HG03469 (cell line): ENCODE results near the gene MAPK6.
"Not testable (repeated sequence)": the region's sequence is repeated elsewhere in the genome, so short reads cannot be mapped to it uniquely, and the experiment has no call there.

Experiments
- ATAC-seq: cut with Tn5 transposase; IDR thresholded peaks from one replicate; pipeline ENCODE4 v1.9.1; 2021; ENCODE audit warnings: mild to moderate bottlenecking, moderate library complexity, moderate number of reproducible peaks; ENCODE audit not compliant: unreplicated experiment

Gene MAPK6

DNA sequence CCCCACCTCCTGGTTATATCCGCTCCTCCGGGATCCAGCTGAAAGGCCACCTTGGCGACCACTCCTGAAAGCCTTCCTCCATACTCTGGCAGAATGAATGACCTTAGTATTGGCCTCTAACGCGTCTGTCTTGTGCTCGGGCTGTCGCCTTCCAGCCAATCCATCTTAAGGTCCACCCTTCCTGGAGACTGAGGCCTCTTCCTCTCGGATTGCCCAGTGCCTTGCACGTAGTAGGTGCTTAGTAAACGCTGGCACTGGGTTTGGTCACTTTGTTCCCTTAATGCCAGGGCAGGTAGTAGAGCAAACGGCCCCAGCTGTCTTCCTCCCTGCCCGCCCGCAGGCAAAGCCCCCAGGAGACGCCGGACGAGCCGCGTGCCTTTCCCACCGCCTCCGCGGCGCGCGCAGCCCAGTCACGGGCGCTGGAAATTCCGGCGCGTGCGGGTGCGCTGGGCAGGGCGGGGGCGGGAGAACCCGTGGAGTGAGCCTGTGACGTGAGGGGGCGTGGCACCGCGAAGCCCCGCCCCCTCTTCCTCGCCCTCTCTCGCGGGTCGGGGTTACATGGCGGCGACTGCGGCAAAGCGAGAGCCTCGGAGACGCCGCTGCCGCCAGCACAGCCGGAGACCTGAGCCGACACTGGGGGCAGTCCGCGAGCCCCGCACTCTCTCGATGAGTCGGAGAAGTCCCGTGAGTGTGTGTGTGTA lies at the start of gene MAPK6:
Gene MAPK6 (plus strand): TSS at position 527 of the 701 bp plus-strand sequence. CDS start 27,242 bp downstream, outside the sequence.
- ATAC-seq, result peak; percentile 43

GRCh38 chr15:51969728-51970127 lies 49.3 kb upstream of the MAPK6 start:
- ATAC-seq, result no peak

- no peak for ATAC-seq
These were observed 48.7 kb upstream of the MAPK6 start for GRCh38 chr15:51970132-51970817.

GRCh38 chr15:51971032-51971374 lies 48.0 kb upstream of the MAPK6 start:
- no peak for ATAC-seq

- peak; percentile 83 for ATAC-seq
These were observed 47.5 kb upstream of the MAPK6 start, which contains the start of gene LEO1 for GRCh38 chr15:51971375-51972133. Gene LEO1, minus strand, starts transcription at chr15:51971778. Its CDS starts 33 bp downstream, at chr15:51971745.

GRCh38 chr15:51973220-51973619 lies 45.8 kb upstream of the MAPK6 start:
- ATAC-seq, result no peak

GRCh38 chr15:51973775-51974174 lies 45.2 kb upstream of the MAPK6 start:
- ATAC-seq, result no peak

- ATAC-seq, result peak; percentile 92
These were observed 36.8 kb upstream of the MAPK6 start for GRCh38 chr15:51982013-51982769.

- no peak for ATAC-seq
These were observed 36.3 kb upstream of the MAPK6 start for GRCh38 chr15:51982770-51983103.

GRCh38 chr15:51991141-51991540 lies 27.9 kb upstream of the MAPK6 start:
- ATAC-seq, result no peak

GRCh38 chr15:51992953-51993352 lies 26.1 kb upstream of the MAPK6 start:
- no peak for ATAC-seq

DNA sequence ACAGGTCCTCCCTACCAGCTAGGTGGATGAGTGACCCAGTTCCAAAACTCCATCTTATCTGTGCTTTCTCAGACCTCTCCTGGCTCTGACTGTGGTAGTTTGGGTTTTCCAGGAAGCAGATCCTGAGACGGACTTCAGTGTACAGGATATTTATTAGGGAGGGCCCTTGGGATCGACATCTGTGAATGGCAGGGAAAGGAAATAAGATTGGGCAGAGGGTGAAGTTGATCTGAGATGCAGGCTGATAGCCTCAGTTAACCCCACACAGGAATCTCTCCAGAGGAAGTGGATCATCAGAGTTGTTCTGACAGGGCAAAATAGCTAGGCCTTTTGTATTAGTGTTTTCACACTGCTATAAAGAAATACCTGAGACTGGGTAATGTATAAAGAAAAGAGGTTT lies 16.7 kb upstream of the MAPK6 start:
- no peak for ATAC-seq

GRCh38 chr15:52003089-52003488 lies 15.9 kb upstream of the MAPK6 start:
- ATAC-seq, result not testable (repeated sequence)

- no peak for ATAC-seq
These were observed 15.3 kb upstream of the MAPK6 start for GRCh38 chr15:52003710-52004109.

GRCh38 chr15:52004806-52005205 lies 14.2 kb upstream of the MAPK6 start:
- ATAC-seq, result no peak

DNA sequence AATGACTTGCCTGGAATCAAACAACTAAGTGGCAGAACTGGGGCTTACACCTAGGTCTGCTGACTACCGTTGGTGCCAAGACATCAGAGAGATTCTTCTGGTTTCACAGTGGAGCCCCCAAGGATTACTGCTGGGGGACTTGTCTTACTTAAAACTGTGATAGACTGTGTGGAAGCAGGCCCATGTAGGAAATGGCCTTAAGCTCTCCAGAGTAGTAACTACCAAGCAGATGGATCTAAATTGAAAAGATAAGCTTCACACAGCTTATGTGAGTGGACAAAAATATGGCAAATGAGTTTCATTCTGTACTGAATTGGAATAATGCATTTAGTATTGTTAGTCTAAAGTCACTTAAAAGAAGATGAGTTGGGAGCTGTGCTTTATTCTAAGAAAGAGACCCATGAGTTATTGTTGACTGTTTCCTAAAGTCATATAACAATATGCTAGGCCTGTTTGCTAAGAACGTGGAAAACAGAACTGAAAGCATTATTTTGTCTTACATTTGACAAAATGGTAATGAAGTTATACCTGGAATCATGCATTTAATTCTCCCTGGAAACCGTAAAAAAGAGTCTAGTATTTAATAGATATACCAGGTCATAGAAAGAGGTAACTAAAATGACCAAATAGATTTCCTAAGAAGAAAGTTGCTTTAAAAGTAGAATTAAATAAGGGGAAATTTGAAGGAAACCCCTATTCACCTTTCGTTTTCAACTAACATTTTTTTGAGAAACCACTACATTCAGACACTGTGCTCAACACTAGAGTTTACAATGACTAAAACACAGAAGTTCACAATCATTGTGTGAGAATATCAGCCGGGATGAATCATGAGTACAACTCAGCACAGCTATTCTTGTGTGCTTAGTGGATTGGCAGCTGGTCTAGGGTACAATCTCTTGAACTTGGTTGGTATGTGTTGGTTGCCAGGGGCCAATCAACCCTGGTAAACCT lies 13.0 kb upstream of the MAPK6 start:
- peak; percentile 74 for ATAC-seq

DNA sequence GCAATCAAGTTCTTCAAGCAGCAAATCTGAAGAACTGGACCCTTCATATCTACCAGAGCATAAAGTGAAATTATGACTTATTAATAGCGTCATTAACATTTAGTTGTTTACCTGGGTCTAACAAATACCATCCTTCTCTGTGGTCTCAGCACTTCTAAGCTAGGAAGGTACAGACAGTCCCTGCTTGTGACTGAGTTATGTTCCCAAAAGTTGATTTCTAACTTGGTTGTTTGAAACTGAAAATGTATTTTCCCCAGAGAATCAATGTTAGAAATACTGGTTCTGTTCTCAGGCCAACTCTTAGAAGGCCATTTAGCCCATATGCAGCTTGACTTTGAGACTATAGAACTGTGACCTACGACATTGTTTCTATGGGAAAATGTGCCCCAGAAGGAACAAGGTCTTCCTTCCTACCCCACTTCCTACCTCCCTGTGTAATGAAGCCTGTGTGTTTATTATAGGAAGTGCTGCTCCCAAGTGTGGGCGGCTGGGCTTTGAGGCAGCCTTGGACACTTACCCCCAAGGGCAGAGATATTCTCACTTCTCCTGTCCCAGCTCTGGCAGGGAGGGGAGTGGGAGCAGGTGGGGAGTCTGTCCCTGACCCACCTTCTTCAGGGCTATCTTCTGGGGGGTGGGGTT lies 12.2 kb upstream of the MAPK6 start:
- peak; percentile 12 for ATAC-seq

- no peak for ATAC-seq
These were observed 10.7 kb upstream of the MAPK6 start for GRCh38 chr15:52008359-52008697.

DNA sequence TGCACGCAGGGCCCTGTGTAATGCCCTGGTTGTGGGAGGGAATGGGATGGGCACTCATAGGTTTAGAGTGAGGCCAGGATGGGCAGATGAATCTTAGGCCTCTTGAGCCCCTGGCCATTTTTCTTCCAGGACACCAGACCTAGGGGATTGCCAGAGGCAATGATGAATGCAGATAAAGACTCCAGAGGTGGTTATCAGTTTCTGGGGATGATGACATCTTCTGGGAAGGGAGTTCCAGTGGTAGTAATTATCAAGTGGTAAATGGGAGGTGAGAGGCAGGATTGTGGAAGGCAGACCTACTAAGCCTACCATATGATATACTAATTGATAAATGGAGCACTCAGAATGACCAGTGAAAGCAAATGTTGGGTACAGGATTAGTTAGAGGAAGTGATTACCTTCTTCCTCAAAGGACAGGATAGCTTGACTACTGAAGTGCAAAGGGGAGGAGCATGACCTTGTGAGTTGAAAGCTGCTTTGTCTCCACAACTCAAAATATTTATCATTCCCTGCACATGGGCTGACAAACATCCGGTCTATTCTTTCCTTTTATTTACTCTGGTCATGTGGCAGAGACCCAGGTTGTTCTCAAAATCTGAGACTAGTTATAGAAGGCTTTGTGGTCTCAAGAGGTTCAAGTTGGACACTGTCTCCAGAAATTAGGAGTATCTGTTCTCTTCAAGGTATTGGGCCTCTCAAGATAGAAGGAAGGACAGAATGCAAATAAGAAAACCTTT lies 10.2 kb upstream of the MAPK6 start:
- no peak for ATAC-seq
